Loucy (cell line): ENCODE measurements around the gene FAM3C.

Experiments
- H2AFZ ChIP-seq: fragments of 200-600 bp; sonication (generic); 2 replicates; pipeline ENCODE4 v1.6.0; 2016; ENCODE audit warnings: antibody characterized with exemption, mild to moderate bottlenecking, low read length, moderate library complexity
- H3F3A ChIP-seq: fragments of 200-600 bp; 2 replicates; pipeline ENCODE4 v1.6.0; 2016; ENCODE audit warnings: antibody characterized with exemption, low read depth, mild to moderate bottlenecking
- H3K27me3 ChIP-seq: fragments of 200-600 bp; sonication (generic); 2 replicates; pipeline ENCODE4 v1.6.1; 2014; ENCODE audit warnings: low read length, mild to moderate bottlenecking; ENCODE audit not compliant: insufficient read depth, poor library complexity, severe bottlenecking
- H3K36me3 ChIP-seq: fragments of 200-600 bp; sonication (generic); 2 replicates; pipeline ENCODE4 v1.6.1; 2016; ENCODE audit warnings: low read length; ENCODE audit not compliant: insufficient read depth
- H3K4me1 ChIP-seq: fragments of 200-600 bp; sonication (generic); 2 replicates; pipeline ENCODE4 v1.5.1; 2014; ENCODE audit warnings: low read length, mild to moderate bottlenecking; ENCODE audit not compliant: insufficient read depth, poor library complexity, severe bottlenecking
- H3K4me2 ChIP-seq: fragments of 200-600 bp; sonication (generic); 2 replicates; pipeline ENCODE4 v1.6.0; 2014; ENCODE audit warnings: antibody characterized with exemption, low read length, low read depth, mild to moderate bottlenecking; ENCODE audit not compliant: poor library complexity, severe bottlenecking
- H3K4me3 ChIP-seq: fragments of 200-600 bp; sonication (generic); 2 replicates; pipeline ENCODE4 v1.5.1; 2014; ENCODE audit warnings: low read length, mild to moderate bottlenecking, mixed read lengths; ENCODE audit not compliant: poor library complexity, severe bottlenecking
- H3K79me2 ChIP-seq: fragments of 200-600 bp; sonication (generic); 2 replicates; pipeline ENCODE4 v1.6.1; 2014; ENCODE audit warnings: low read length; ENCODE audit not compliant: insufficient read depth
- H3K9ac ChIP-seq: fragments of 200-600 bp; sonication (generic); 2 replicates; pipeline ENCODE4 v1.6.0; 2014; ENCODE audit warnings: mild to moderate bottlenecking, low read depth, low read length, moderate library complexity; ENCODE audit not compliant: poor library complexity, severe bottlenecking
- H3K9me2 ChIP-seq: fragments of 200-600 bp; sonication (generic); replicated peaks from 2 replicates; pipeline ENCODE4 v1.6.1; 2016; ENCODE audit warnings: low read depth, low read length, mixed read lengths
- H3K9me3 ChIP-seq: fragments of 200-600 bp; sonication (generic); 2 replicates; pipeline ENCODE4 v1.6.1; 2014; ENCODE audit warnings: mild to moderate bottlenecking, antibody characterized with exemption, low read length, low read depth; ENCODE audit not compliant: insufficient read depth
- H4K20me1 ChIP-seq: fragments of 200-600 bp; sonication (generic); 2 replicates; pipeline ENCODE4 v1.6.0; 2014; ENCODE audit warnings: antibody characterized with exemption, low read length, mild to moderate bottlenecking; ENCODE audit not compliant: insufficient read depth, poor library complexity, severe bottlenecking
- CTCF ChIP-seq: fragments of 200-600 bp; sonication (generic); conservative IDR thresholded peaks from 2 replicates; pipeline ENCODE4 v1.5.1; 2014; ENCODE audit warnings: mild to moderate bottlenecking, antibody characterized with exemption, low read length
- EZH2phosphoT487 ChIP-seq: fragments of 200-600 bp; IDR thresholded peaks from 2 replicates; pipeline ENCODE4 v1.6.1; 2018; ENCODE audit warnings: antibody characterized with exemption, mild to moderate bottlenecking, moderate library complexity, borderline replicate concordance

The FAM3C gene

GRCh38 chr7:121397822-121398221 is 1.7 kb upstream of the FAM3C start:
- H3K27me3 ChIP-seq: no peaks in the 10 kb centered on the region
- no peak overlapping the region for H2AFZ ChIP-seq
- peaks cover 15% of the 10 kb centered on the region for H3K4me1 ChIP-seq
- peaks cover 18% of the 10 kb centered on the region; the same call in 1 of the 2 replicates for H3K79me2 ChIP-seq
- H3F3A ChIP-seq: no peaks in the 10 kb centered on the region
- H3K9me3 ChIP-seq: no peaks in the 10 kb centered on the region
- H3K4me3 ChIP-seq: no peak overlapping the region
- no peak overlapping the region for H3K4me2 ChIP-seq
- no peaks in the 10 kb centered on the region for H3K36me3 ChIP-seq
- peaks cover 10% of the 10 kb centered on the region for H4K20me1 ChIP-seq
- TF ChIP-seq CTCF (no peak), EZH2phosphoT487 (no peak)
- H3K9me2 ChIP-seq: no peaks in the 10 kb centered on the region
- no peak overlapping the region for H3K9ac ChIP-seq

DNA sequence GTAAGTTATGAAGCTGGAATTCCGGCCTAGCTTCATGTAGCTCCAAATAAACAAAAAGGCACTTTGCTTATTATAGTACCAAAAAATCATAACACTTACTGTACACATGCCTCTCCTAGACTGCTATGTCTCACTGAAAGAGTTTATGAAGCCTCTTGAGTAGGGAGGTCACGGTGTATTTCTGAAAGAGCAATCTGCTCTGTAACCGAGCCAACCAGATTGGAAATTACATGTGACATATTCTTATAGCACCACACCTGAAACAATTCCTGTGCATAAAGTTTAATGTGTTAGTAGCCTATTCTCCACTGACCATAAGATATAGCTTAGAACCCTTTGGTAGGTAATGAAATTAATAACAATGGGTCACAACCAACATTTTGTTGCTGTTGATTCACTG is 1.3 kb upstream of the FAM3C start:
- no peak overlapping the region for H3K9ac ChIP-seq
- no peak overlapping the region; the same call in 1 of the 2 replicates for H2AFZ ChIP-seq
- no peak overlapping the region for H3K4me3 ChIP-seq

DNA sequence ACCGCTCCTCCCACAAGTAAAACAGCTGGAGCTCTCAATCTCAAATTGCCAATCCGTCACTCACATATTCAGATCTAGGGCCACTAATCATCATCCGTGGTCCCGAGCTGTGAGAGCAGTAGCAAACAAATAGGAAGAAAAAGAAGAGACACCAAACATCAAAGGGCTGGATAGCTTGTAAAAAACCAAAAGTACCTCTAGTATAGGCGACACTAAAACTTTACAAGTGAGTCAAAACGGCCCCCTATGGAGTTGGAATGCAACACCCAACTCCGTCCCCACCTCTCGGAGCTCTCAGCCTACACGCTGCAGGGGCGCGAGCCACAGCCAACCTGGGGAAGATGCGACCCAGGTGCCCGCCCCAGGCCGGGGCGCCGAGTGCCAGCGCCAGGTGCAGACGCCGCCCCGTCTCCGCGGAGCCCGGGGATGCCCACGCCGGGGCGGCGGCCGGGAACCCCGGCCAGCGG is 581 bp downstream of the FAM3C start:
- H3K27me3 ChIP-seq: no peaks in the 10 kb centered on the region
- peak overlapping the region; percentile 69 for H3K4me2 ChIP-seq
- peak overlapping the region; percentile 73 for H3K9ac ChIP-seq
- H3K36me3 ChIP-seq: no peaks in the 10 kb centered on the region
- peaks cover 26% of the 10 kb centered on the region for H3K4me1 ChIP-seq
- no peaks in the 10 kb centered on the region for H3F3A ChIP-seq
- peaks cover 17% of the 10 kb centered on the region for H4K20me1 ChIP-seq
- H2AFZ ChIP-seq: peak overlapping the region; percentile 85; the same call in 1 of the 2 replicates
- H3K9me3 ChIP-seq: no peaks in the 10 kb centered on the region
- no peaks in the 10 kb centered on the region for H3K9me2 ChIP-seq
- H3K79me2 ChIP-seq: peaks cover 37% of the 10 kb centered on the region; the same call in 1 of the 2 replicates
- TF ChIP-seq EZH2phosphoT487: no peak
- no peak for TF ChIP-seq CTCF
- H3K4me3 ChIP-seq: peak overlapping the region; percentile 79

More for the DNA sequence above, 1.3 kb upstream of the FAM3C start:
- Histone ChIP-seq H3K4me1 (peaks cover 15% of the 10 kb centered on the region), H3K4me2 (no peak overlapping the region), H3K36me3 (no peaks in the 10 kb centered on the region), H3K9me2 (no peaks in the 10 kb centered on the region), H3F3A (no peaks in the 10 kb centered on the region), H4K20me1 (peaks cover 15% of the 10 kb centered on the region), H3K9me3 (no peaks in the 10 kb centered on the region), H3K79me2 (peaks cover 22% of the 10 kb centered on the region; the same call in 1 of the 2 replicates), H3K27me3 (no peaks in the 10 kb centered on the region)
- TF ChIP-seq CTCF (no peak), EZH2phosphoT487 (no peak)
